GM10266 (cell line): Measurements from ENCODE around the gene DPH7.

Experiments used
- DNase-seq: peaks from one replicate; pipeline ENCODE4 v3.0.0; 2012; ENCODE audit errors: extremely low spot score
- CTCF ChIP-seq: IDR thresholded peaks from 2 replicates; pipeline ENCODE4 v1.5.1; 2012; ENCODE audit warnings: mild to moderate bottlenecking, low read depth; ENCODE audit not compliant: control insufficient read depth, insufficient read depth; ENCODE audit errors: missing control alignments

DPH7 gene

GRCh38 chr9:137618105-137619067 lies 39.7 kb upstream of the DPH7 start, which contains the start of gene EHMT1:
EHMT1 (plus strand) TSS chr9:137619005; CDS start chr9:137619029, 24 bp downstream.
- DNase-seq: peak; percentile 100
- no peak for TF ChIP-seq CTCF

GRCh38 chr9:137615387-137615871 lies 36.7 kb upstream of the DPH7 start:
- DNase-seq: no peak
- no peak for TF ChIP-seq CTCF

GRCh38 chr9:137614631-137615386 lies 36.1 kb upstream of the DPH7 start:
- TF ChIP-seq CTCF: no peak
- DNase-seq: no peak

GRCh38 chr9:137613738-137614523 lies 35.2 kb upstream of the DPH7 start:
- TF ChIP-seq CTCF: no peak
- DNase-seq: no peak

GRCh38 chr9:137613259-137613658 lies 34.5 kb upstream of the DPH7 start:
- TF ChIP-seq CTCF: no peak
- no peak for DNase-seq

- DNase-seq: no peak
- TF ChIP-seq CTCF: no peak
These were observed 34.0 kb upstream of the DPH7 start for GRCh38 chr9:137612741-137613142.
